Activated CD4-positive, alpha-beta T cell treated with anti-CD3 and anti-CD28 coated beads, Interleukin-2, amount 50 U/mL, for 16 hours (primary cell): Measurements from ENCODE around the gene BARHL1.

Experiments
- DNase-seq: peaks from one replicate; pipeline ENCODE4 v3.0.0-alpha.2; 2020

BARHL1 gene

DNA sequence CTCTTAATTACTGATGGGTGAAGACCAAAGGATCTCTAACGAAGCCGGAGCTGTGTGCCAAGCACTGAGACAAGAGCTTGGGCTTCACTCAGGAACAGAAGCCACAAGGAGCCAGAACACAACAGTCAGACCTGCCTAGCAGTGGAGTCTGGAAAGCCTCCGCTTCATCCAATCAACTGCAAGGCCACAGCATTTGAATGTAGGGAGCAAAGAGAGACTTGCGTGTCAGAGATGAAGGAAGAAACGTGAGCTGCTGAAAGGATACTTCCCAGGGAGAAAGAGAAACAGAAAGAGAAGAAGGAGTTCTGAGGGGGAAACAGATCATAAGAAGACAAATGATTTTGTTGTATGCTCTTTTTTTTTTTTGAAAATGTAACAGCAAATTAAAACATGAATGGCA is 43.9 kb downstream of the BARHL1 start:
- DNase-seq, result no peak

DNA sequence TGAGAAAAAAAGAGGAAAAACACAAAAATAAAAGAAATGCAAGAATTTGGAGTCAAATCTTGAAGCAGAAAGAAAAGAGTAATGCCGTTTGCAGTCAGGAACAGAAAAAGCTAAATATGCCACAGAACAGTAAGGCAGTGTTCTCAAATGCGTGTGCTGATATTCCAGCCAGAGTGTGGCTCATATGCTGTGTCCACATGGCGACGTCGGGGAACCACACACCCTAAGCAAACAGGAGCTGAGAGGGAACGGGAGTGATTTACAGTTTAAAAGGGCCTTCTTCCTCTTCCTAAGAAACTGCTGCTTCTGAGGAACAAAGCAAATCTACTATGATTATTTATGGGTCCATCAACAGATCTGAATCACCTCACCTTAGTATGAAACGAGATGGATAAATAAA is 44.7 kb downstream of the BARHL1 start:
- DNase-seq, result no peak

GRCh38 chr9:132627594-132627993 is 45.2 kb downstream of the BARHL1 start:
- no peak for DNase-seq

DNA sequence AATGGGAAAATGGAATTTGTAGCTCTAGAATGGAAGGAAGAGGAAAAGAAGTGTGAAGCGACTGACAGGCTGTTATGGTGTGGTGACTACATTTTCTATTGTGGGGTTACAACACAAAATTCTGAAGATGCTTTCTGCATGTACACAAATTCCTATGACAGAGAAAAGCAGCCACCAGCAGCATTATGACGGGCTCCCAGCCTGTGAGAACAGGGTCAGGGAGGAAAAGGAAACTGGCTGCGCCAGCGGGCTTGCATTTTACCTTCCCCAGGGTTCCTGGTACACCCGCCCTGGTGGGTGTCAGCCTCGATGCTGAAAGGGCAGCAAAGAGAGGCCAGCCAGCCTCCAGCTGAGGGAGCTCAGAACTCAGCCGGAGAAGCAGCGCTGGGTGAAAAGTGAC is 46.3 kb downstream of the BARHL1 start:
- DNase-seq, result no peak

DNA sequence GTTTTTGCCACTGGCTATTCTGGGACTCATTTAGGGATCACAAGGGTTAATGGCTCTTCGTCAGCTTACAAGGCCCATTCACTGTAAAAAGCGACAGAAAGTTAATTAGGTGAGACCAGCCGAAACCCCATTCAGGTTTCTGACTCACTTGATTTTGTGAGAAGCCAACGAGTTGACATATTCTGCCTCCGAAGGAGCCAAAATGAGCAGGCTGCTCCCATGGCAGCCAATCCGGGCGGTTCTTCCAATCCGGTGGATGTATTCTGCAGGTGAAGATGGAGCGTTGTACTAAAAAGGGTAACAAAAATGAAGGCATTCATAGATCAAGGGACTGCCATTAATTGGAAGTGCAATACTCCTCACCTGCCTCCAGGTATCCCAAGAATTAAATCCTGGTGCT is 47.7 kb downstream of the BARHL1 start:
- no peak for DNase-seq

DNA sequence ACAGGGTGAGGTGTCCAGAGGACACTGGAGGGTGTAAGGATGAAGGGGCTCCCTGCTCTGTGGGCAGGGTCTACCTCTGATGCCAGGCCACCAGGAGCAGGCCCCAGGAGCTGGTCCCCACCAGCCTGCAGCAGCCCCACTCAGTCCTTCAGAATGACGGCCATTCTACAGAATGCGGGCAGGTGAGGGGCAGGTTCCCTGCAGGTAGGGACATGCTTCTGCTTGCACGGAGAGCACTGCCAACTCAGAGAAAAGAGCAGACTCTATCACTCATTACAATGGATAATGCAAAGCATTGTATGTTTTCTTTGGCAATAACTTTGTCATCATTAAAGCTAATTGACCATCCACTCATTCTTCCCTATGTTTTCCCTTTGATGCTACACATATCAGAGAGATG is 48.4 kb downstream of the BARHL1 start:
- DNase-seq, result no peak

DNA sequence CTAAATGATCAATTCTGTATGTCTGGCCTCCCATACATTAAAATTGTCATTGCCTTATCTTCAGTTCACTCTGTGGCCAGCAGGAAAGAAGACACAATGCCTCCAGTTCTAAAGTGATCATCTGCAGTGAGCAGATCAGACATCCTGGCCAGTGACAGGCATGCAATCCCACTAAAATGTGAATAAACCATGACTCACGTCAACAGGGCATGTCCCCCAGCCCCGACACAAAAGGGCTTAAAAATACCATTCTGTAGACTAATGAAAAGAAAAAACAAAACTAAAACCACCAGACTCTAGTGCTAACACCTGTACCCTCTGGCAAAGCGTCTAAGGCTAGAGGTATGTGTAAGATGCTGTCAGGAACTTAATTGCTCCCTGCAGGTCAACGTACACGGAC is 48.9 kb downstream of the BARHL1 start:
- no peak for DNase-seq

DNA sequence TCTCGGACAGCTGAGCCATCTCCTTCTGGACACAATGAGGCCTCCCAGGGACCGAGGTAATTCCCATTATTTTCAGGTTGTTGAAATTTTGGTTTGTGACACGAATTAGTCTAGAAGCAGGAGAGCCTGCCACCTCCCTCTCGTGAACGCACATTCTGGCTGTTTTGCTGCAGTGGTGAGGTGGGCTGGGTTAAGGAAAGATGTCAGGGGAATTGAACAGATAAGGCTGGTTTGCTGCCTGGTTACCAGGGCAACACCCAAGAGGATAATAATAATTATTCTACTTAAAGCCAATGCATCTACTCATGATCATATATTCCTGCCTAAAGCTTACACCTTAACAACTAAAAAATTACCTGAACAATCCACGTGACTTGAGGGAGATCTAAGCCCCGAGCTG is 49.3 kb downstream of the BARHL1 start:
- no peak for DNase-seq

- DNase-seq, result no peak
Measured at GRCh38 chr9:132632413-132633129, 50.2 kb downstream of the BARHL1 start.

DNA sequence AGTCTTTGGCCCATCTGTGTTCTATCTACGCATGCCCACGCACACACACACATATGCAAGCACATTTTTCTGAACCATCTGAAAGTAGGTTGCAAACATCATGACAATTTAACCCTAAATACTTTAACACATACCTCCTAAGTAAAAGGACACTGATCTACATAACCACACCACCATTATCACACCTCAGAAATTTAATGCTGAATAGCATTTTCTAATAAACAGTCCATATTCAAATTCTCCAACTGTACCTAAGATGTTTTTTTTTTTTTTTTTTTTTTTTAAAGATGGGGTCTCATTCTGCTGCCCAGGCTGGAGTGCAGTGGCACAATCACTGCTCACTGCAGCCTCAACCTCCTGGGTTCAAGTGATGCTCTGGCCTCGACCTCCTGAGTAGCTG is 51.9 kb downstream of the BARHL1 start:
- no peak for DNase-seq

- DNase-seq, result no peak
Measured at GRCh38 chr9:132637351-132637750, 54.9 kb downstream of the BARHL1 start.

DNA sequence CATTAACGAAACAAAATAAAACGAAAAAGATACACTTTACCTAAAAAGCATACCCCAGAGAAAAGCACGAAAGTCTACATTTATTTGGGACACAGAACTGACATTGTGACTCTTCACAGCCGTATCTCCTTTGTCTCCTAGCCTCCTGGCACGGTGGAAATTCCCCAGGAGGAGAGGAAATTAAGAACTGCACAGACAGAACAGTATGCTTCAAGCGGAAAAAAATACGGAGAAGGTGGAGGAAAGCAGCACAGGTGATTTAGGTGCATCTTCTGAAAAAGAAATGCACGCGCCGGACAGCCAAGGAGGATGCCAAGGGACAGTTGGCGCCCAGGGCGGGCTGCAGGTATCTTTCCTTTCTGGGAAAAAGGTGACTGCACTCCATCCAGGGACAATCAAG is 55.4 kb downstream of the BARHL1 start:
- no peak for DNase-seq

DNA sequence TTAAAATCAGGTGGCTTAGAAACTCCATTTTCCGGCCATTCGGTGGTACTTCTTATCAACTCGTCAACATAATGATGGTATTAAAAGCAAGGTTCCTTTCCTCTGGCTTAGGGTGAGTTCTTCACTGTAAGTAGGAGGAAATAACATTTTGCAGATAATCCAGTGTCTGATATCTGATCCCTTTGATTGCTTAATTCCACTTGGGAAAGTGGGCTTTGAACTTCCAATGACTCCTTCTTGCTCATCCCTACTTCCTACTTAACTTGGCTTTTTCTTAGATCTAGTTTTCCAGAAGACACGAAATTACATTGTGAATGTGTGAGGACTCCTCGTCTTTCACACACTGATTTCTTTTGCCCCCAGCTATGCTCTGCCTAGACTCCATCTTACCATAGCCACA is 55.8 kb downstream of the BARHL1 start:
- no peak for DNase-seq

DNA sequence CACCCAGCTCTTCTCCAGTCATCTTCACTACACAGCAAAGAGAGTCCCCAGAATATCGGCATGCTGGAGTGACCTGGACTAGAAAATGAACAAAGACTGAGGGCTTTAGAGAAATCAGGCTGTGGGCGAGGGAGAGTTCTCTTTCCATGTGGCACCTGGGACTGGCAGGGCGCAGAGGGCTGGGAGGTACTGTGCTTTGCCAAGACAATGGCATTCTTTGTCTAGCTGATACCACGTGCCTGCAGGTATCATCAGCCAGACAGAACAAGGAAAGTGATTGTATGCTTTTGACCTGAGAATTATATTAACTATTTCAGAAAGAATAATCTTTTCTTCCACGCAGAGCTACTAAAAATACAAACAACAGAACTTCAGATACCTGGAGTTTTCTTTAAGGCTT is 56.9 kb downstream of the BARHL1 start:
- no peak for DNase-seq
